ENCODE data around the gene BGN.

GRCh38 chrX:153487590-153488071 is 7.1 kb upstream of the BGN start:
- TF ChIP-seq EZH2phosphoT487 (conservative IDR thresholded peaks at IDR 0.05; ENCODE audit: low read length), result no peak
- TF ChIP-seq CTCF (IDR thresholded peaks at IDR 0.05; ENCODE audit: insufficient read depth, low read length, poor library complexity, severe bottlenecking), result no peak

Data from SU-DHL-6 (cell line).